Tibial nerve (tissue), 4 donors: Measurements from ENCODE around the gene RNF220. TPM values are rescaled to one million over a fixed set of nuclear protein-coding genes. Genes with fewer than 3 reads are reported as not detected.

Experiments used
- DNase-seq, 2 donors: peaks; one replicate each; pipeline ENCODE4 v3.0.0-alpha.2; 2019; ENCODE audit warnings: low spot score in 2 of 2
- H3K27ac ChIP-seq, 4 donors: fragments of 200-600 bp; sonication (generic) in 3 of 4; one replicate each; pipeline ENCODE4 v1.5.1; 2017 to 2019; ENCODE audit warnings: mild to moderate bottlenecking in 1 of 4
- H3K27me3 ChIP-seq, 2 donors: fragments of 200-600 bp; sonication (generic) in 1 of 2; one replicate each; pipeline versions ENCODE4 v1.5.1 to v1.6.0; 2017 to 2019
- H3K36me3 ChIP-seq, 3 donors: fragments of 200-600 bp; sonication (generic); one replicate each; pipeline ENCODE4 v1.5.1; 2018 to 2019
- H3K4me1 ChIP-seq, 4 donors: fragments of 200-600 bp; sonication (generic) in 3 of 4; one replicate each; pipeline ENCODE4 v1.5.1; 2017 to 2019
- H3K4me3 ChIP-seq, 4 donors: fragments of 200-600 bp; sonication (generic) in 3 of 4; one replicate each; pipeline ENCODE4 v1.5.1; 2017 to 2019; ENCODE audit warnings: mild to moderate bottlenecking in 1 of 4, moderate library complexity in 1 of 4
- H3K9me3 ChIP-seq, 4 donors: fragments of 200-600 bp; sonication (generic) in 3 of 4; one replicate each; pipeline ENCODE4 v1.5.1; 2017 to 2019
- EP300 ChIP-seq, 2 donors: sonication (generic); formaldehyde crosslinking; IDR thresholded peaks; one replicate each; pipeline ENCODE4 v1.6.1; 2017; ENCODE audit warnings: antibody characterized with exemption in 2 of 2, mild to moderate bottlenecking in 1 of 2
- POLR2A ChIP-seq, 2 donors: fragments of 450-650 bp; IDR thresholded peaks; one replicate each; pipeline ENCODE4 v1.6.1; 2017; ENCODE audit warnings: antibody characterized with exemption in 2 of 2, mild to moderate bottlenecking in 2 of 2, moderate library complexity in 2 of 2
- WGBS, 2 donors: methylation state at CpG; one replicate each; pipeline ENCODE4 v1.1.5; 2018; 5-methylcytosine and 5-hydroxymethylcytosine counted together
- total RNA-seq, 4 donors: library from RNA; depleted of rRNA; stranded (reverse); fragments of >200 nt; gene quantifications; one replicate each; pipeline ENCODE4 v1.1.0, GENCODE V29; 2016
- TF ChIP-seq, protein P1 (sequence below), 5 experiments: fragments of 200-600 bp in 3 of 5; fragments of 450-650 bp in 2 of 5; sonication (generic) in 3 of 5; IDR thresholded peaks; one replicate each; pipeline ENCODE4 v1.5.1; 2016 to 2019; ENCODE audit warnings: antibody characterized with exemption in 5 of 5, mild to moderate bottlenecking in 3 of 5, moderate library complexity in 2 of 5

RNF220 gene
- total RNA-seq, 4 donors from 2014 or later = 110 to 151 (median 114) TPM

DNA sequence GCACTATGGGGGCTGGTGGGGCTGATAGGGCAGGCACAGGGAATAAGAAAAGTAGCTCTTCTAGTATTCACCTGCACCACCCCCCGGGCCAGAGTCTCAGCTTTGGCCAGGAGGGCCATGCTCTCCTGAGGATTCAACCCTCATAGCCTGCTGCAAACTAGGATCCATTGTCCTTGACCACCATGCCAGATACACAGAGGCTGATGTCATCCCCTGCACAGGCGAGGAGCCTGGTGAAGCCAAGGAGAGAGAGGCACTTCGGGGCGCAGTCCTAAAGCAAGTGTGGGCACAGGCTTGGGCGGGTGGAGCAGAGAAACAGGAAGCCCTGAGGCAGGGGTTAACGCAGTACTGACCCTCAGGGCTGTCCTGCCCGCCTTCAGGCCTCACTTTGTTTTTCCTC, 239.8 kb downstream of the RNF220 start:
- Histone ChIP-seq H3K4me1 (peaks cover 0 to 35% (median 0%) of the 10 kb centered on the region in 4 donors), H3K4me3 (no peak overlapping the region), H3K9me3 (no peaks in the 10 kb centered on the region), H3K27me3 (no peaks in the 10 kb centered on the region), H3K36me3 (peaks cover 3 to 100% (median 15%) of the 10 kb centered on the region in 3 donors), H3K27ac (no peak overlapping the region)
- TF ChIP-seq, protein P1, sequence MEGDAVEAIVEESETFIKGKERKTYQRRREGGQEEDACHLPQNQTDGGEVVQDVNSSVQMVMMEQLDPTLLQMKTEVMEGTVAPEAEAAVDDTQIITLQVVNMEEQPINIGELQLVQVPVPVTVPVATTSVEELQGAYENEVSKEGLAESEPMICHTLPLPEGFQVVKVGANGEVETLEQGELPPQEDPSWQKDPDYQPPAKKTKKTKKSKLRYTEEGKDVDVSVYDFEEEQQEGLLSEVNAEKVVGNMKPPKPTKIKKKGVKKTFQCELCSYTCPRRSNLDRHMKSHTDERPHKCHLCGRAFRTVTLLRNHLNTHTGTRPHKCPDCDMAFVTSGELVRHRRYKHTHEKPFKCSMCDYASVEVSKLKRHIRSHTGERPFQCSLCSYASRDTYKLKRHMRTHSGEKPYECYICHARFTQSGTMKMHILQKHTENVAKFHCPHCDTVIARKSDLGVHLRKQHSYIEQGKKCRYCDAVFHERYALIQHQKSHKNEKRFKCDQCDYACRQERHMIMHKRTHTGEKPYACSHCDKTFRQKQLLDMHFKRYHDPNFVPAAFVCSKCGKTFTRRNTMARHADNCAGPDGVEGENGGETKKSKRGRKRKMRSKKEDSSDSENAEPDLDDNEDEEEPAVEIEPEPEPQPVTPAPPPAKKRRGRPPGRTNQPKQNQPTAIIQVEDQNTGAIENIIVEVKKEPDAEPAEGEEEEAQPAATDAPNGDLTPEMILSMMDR (IDR thresholded peaks at IDR 0.05) = no peak
- DNase-seq = no peak
- WGBS, 2 donors = 84 to 88% methylated on average over 6 to 7 of the region's 7 CpGs

GRCh38 chr1:44645476-44646244, 240.6 kb downstream of the RNF220 start:
- H3K4me1 ChIP-seq = peaks cover 0 to 35% (median 0%) of the 10 kb centered on the region in 4 donors
- no peak for DNase-seq
- H3K4me3 ChIP-seq = no peak overlapping the region

GRCh38 chr1:44646261-44647110, 241.4 kb downstream of the RNF220 start:
- TF ChIP-seq, protein P1 (IDR thresholded peaks at IDR 0.05) = no peak
- TF ChIP-seq EP300 (IDR thresholded peaks at IDR 0.05) = no peak
- peak overlapping the region in 1 of 4 donors; percentile 72 for H3K27ac ChIP-seq
- no peak overlapping the region for H3K4me3 ChIP-seq
- no peaks in the 10 kb centered on the region for H3K27me3 ChIP-seq
- H3K4me1 ChIP-seq = peaks cover 0 to 31% (median 0%) of the 10 kb centered on the region in 4 donors
- peaks cover 0 to 100% (median 6%) of the 10 kb centered on the region in 3 donors for H3K36me3 ChIP-seq
- no peak for DNase-seq
- H3K9me3 ChIP-seq = no peaks in the 10 kb centered on the region
- 89 to 91% methylated on average over 17 to 28 of the region's 28 CpGs for WGBS, 2 donors

More at GRCh38 chr1:44645476-44646244, 240.6 kb downstream of the RNF220 start:
- Histone ChIP-seq H3K27ac (peak overlapping the region in 2 of 4 donors; percentile 29 to 72), H3K27me3 (no peaks in the 10 kb centered on the region), H3K36me3 (peaks cover 0 to 100% (median 13%) of the 10 kb centered on the region in 3 donors), H3K9me3 (no peaks in the 10 kb centered on the region)
- WGBS, 2 donors = 73 to 79% methylated on average over 15 to 18 of the region's 18 CpGs
- no peak for TF ChIP-seq POLR2A (IDR thresholded peaks at IDR 0.05)
- TF ChIP-seq, protein P1 (IDR thresholded peaks at IDR 0.05) = no peak
- TF ChIP-seq EP300 (IDR thresholded peaks at IDR 0.05) = no peak

- H3K4me3 ChIP-seq = no peak overlapping the region
- no peaks in the 10 kb centered on the region for H3K9me3 ChIP-seq
- H3K27ac ChIP-seq = no peak overlapping the region
- H3K27me3 ChIP-seq = no peaks in the 10 kb centered on the region
- no peak for DNase-seq
- no peak for TF ChIP-seq EP300 (IDR thresholded peaks at IDR 0.05)
- TF ChIP-seq, protein P1 (IDR thresholded peaks at IDR 0.05) = no peak
- no peak for TF ChIP-seq POLR2A (IDR thresholded peaks at IDR 0.05)
- peaks cover 0 to 23% (median 0%) of the 10 kb centered on the region in 4 donors for H3K4me1 ChIP-seq
- H3K36me3 ChIP-seq = peaks cover 0 to 94% (median 0%) of the 10 kb centered on the region in 3 donors
- WGBS, 2 donors = 86 to 89% methylated on average over 2 of the region's 2 CpGs
These were observed 242.8 kb downstream of the RNF220 start for GRCh38 chr1:44647896-44648295.
